Measurements from ENCODE around the gene LONRF2.
"Not testable (repeated sequence)": the region's sequence is repeated elsewhere in the genome, so short reads cannot be mapped to it uniquely, and the experiment has no call there.

LONRF2 gene

DNA sequence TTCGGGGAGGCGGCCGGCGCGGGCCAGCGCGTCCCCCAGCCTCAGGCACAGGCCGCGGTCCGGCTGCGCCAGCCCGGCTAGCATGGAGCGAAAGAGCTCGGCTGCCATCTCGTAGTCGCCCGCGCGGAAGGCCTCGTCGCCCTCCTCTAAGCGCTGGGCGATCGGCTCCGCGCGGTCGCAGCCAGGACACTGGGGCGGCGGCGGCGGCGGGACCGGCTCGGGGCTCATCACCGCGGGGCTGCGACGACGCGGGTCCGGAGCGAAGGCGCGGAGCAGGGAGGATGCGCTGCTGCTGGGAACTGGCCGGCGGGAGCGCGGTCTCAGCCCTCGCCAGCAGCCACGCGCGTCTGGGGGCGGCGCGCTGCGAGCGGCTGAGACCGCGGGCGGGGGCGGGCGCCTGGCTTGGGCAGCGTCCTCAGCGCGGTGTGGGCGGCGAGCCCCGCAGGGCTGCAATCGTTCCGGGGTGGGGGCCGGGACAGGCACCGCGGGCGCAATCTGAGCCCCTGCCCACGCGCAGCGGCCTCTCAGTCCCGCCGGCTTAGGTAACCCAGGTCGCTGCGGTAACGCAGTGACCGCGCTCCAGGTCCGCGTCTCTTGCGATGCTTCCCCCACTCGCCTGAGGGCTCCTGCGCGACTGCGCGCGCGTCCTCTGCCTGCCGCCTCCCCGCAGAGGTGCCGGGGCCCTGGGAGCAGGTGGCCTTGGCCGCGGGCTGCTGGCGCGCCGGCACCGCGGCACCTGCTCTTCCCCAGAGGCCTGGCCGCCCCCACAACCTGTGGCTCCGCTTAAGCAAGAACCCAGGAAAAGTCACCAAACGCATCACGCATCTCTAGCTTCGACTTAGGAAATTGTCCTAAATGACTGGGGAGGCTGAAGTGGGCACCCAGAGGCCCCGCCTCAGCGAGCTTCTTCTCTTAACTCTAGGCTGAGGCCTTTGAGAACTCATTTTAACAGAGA lies at the start of gene LONRF2:
Gene LONRF2 (minus strand): TSS at position 636 of the 955 bp plus-strand sequence. CDS start 408 bp downstream, at position 228.
- no peak for DNase-seq

DNA sequence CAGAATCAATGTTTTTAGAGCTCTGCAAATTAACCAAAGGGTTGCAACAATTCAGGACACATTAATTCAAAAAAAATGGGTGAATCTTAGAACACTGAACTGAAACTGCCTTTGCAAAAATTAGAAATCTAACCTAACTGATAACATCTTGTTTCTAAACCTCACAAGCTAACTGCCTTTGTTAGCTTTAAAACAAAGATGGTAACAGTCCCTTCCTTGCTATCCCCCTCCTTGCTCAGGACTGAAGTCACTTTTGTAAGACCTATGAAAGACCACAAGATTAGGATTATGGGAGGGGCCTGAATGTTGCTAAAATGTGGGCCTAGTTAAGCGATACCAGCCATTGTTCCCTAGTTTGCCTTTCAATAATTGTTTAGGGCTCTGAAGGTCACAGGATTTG lies 44.9 kb upstream of the LONRF2 start:
- DNase-seq, result no peak

DNA sequence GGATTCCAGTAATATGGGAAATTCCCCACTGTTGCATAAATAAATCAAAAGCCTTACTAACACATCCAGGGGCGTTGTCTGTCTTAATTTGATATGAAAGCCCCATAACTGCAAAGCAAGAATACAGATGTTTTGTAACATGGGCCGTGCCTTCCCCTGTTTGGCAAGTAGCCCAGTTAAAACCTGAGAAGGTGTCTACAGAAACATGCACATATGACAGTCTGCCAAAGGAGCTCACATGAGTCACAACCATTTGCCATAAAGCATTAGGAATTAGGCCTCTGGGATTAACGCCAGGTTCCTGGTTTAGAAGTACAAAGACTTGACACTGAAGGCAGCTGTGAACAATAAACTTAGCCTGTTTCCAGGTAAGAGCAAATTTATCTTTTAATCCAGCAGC lies 43.1 kb upstream of the LONRF2 start:
- DNase-seq, result peak; percentile 85

DNA sequence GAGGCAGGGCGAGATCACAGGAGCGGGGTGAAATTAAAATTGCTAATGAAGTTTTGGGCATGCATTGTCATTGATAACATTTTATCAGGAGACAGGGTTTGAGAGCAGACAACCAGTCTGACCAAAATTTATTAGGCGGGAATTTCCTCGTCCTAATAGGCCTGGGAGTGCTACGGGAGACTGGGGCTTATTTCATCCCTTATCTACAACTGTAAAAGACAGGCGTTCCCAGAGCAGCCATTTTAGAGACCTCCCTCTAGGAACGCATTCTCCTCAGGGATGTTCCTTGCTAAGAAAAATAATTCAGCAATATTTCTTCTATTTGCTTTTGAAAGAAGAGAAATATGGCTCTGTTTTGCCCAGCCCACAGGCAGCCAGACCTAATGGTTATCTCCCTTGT lies 40.0 kb upstream of the LONRF2 start:
- DNase-seq, result not testable (repeated sequence)

DNA sequence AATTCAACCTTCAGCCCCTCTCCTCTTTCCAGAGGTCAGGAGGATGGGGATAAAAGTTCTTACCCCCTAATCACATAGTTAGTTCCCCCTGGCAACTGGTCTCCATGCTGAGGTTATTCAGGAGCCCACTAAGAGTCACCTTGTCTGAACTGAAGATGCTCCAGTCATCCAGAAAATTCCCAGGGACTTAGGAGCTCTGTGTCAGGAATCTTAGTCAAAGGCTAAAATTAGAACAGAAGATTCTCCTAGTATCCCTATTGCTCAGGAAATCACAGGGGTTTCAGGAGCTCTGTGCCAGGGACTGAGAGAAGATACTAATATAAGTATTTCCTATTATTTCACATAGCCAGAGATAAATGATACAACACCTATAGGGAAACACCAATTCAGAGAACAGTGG lies 37.3 kb upstream of the LONRF2 start:
- DNase-seq, result no peak

DNA sequence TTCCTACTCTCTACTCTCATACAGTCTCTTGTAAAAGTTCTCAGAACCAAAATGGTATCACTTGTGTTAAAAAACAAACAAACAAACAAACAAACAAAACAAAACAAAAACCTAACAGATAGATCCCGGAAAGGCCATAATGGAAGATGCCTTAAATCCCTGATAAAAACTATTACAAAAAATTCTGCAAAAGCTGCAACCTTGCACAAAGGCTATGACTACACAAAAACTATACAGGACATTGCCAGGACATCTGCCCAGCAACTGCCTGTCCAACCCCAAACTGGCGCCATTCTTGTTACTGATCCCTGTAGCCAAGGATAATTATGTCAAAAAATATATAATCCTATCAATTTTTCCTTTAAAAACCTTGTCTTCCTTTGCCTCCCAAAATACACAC lies 36.3 kb upstream of the LONRF2 start:
- no peak for DNase-seq

DNA sequence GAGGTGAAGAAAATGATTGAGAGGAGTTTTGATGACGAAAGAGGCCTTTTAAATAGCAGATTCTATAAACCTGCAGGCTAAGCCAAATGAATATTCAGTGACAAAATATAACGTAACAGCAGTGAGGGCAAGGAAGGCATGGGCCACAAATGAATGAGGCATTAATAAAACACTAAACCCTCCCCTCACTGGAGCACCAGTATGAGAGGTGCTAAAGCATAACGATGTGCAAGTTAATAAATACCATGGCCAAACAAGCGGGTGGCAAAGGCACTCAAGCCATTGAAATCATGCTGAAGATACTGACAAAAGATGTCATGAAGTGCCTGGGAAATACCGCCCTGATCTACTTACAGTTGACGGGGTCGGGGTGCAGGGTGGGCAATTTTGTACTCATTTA lies 30.2 kb upstream of the LONRF2 start:
- DNase-seq, result no peak

DNA sequence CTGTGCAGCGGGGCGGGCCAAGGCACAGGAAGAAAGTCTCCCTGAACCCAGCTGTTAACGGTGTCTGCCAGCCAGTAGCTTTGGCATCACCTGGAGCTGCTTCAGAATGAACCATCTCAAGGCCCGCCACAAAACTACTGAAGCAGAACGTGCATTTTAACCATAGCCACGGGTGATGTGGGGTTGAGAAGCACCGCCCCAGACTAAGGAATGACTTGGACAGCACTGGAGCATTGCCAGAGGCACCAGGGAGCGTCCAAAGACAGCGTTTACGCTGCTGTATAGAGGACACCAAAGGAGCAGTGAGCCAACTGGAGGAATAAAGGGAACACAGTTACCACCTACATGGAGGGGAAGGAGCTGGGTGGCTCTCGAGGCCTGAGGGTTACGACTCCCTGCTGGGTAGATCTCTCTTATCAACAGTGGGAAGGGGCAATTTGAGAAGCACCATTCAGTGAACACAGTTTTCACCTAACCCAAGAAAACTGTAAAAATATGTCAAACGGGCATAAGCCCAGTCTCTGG lies 28.4 kb upstream of the LONRF2 start:
- no peak for DNase-seq

DNA sequence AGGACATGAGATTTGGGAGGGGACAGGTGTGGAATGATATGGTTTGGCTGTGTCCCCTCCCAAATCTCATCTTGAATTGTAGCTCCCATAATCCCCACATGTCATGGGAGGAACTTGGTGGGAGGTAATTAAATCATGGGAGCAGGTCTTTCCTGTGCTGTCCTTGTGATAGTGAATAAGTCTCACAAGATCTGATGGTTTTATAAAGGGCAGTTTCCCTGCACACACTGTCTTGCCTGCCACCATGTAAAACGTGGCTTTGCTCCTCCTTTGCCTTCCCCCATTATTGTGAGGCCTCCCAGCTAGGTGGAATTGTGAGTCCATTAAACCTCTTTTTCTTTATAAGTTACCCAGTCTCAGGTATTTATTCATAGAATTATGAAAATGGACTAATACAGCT lies 22.8 kb upstream of the LONRF2 start:
- not testable (repeated sequence) for DNase-seq

DNA sequence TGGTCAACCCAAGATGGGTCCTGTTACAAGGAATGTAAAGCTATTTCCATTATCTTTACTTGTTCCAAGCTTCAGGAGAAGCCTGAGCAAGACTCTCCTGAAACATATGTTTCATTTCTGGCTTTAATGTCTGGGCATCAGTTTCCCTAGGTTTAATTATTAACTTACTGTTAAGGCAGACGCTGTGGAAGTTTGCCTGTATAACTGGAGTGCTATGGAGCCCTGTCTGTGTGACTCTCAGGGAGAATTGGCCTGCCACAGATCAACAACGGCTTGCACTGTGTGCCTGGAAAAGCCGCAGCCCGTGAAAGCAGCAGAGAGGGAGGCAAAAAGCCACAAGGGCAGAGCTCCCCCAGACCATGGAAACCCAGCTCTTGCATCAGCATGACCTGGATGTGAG lies 22.1 kb upstream of the LONRF2 start:
- DNase-seq, result no peak

DNA sequence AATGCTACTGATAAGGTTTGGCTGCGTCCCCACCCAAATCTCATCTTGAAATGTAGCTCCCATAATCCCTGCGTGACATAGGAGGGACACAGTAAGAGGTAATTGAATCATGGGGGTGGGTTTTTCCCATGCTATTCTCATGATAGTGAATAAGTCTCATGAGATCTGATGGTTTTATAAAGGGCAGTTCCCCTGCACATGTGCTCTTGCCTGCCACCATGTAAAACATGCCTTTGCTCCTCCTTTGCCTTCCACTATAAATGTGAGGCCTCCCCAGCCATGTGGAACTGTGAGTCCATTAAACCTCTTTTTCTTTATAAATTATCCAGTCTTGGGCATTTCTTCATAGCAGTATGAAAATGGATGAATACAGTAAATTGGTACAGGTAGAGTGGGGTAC lies 20.2 kb upstream of the LONRF2 start:
- DNase-seq, result not testable (repeated sequence)

DNA sequence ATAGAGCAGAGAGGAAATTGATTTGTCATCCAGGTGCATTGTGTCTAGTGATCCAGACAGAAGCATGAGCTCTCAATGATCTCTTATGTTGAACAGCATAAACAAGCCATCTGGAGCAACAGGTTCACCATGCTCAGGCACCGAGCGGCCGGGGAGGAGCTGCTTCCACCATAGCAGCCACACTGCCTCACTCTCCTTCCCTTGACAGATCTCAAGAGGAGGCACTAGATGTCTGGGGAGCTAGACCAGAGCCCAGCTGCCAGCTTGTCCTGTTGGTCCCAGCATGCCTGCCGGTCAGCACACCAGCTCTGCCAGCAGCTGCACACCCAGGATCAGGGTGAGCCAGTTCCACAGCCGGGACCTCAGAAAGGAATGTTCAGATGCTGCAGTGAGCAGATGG lies 17.5 kb upstream of the LONRF2 start:
- DNase-seq, result no peak

DNA sequence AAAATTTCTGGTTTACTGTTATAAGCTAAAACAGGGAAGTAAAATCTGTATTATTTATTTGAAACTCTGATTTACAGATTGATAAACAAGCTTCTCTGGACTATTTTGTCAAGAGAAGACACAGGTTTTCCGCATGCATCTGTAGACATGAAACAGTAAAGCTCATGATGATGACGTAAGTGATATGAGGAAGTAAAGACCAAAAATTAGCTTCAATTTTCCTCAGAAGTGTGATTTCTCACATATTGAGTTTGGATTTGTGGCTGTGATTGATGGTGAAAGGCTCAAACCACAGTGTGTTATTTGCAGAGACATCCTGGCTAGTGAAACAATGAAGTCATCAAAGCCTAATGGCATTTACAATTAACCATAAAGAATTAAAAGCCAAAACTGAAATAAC lies 12.6 kb upstream of the LONRF2 start:
- no peak for DNase-seq

DNA sequence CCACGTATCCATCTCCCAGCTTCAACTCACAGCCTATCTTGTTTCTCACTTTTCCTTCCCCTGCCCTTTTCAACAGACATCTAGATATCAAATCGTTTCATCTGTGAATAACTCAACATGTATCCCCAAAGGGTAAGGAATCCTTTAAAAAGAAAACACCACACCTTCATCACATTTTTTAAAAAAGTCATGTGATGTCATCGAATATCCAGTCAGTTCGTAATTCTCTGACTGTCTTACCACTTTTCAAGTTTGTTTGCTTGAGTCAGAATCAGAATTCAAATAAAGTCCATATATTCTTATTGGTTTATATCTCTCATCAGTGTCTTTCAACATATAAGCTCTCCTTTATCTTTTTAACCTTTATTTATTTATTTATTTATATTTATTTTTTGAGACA lies 5.4 kb upstream of the LONRF2 start:
- no peak for DNase-seq

DNA sequence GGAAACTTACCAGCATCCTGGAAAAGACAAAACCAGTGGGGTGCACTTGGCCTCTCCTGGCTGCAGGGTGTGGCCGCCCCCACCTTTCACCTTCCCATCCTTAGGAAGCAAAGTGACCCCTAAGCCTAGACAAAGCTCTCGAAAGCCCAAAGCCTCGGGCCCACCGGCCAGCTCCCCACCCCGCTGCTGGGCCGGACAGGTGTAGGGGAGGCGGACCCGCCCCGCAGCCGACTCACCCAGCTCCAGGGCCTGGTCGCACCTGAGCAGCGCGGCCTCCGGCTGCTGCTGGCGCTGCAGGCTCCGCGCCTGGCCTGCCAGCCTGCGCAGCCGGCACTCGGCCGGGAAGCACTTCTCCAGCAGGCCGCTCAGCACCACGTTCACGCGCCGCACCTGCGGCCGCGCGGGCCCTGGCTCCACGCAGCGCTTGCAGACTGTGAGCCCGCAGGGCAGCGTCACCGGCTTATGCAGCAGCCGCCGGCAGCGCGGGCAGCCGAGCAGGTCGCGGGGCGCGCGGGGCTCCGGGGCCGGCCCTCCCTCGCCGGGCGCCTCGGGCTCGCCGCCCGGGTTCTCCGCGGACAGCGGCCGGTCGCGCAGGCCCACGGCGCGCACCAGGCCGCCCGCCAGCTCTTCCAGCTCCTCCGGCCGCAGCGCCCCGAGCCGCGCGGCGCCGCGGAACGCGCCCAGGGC lies 979 bp downstream of the LONRF2 start:
- DNase-seq, result peak; percentile 1

DNA sequence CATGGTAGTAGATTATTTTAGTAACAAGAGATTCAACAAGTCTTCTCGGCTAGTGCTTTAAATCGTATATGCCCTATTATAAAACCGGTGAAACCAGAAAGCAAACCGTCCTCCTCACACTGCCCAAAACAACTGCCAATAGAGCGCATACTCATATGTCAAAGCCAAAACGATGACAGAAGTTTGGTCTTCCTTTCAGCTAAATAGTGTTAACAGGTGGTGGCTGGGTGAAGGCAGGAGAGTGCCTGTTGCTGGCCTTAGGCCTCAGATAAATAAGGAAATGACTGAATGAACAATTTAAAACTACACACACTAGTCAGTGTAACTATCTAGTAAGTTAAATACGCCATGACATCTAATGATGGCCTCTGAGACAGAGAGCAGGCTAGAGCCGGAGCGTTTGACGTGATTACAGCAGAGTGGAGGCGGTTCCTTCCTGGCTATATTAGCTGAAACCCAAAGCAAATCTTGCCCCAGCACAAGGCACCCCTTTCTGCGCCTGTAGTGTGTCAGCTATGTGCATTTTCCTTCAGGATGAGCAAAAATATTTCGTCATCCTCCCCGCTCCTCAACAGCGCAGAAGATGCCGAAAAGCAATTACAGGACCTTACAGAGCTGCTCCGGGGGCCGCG lies 1.6 kb downstream of the LONRF2 start:
- DNase-seq, result no peak

DNA sequence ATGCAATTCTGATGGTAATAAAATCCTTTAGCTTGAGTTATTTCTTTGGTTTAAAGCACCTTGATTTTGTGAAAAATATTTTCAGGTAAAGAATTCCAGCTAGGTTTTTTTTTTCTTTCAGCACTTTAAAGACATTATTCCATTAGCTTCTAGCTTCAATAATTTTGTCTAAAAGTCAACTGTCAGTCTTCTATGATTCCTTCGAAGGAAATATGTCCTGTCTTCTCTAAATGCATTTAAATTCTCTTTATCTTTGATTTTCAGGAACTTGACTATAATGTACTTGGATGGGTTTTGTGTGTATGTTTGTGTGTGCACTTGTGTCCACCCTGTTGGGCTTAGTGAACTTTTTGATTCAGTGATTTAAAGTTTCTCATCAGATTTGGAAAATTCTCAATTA lies 4.7 kb downstream of the LONRF2 start:
- no peak for DNase-seq

DNA sequence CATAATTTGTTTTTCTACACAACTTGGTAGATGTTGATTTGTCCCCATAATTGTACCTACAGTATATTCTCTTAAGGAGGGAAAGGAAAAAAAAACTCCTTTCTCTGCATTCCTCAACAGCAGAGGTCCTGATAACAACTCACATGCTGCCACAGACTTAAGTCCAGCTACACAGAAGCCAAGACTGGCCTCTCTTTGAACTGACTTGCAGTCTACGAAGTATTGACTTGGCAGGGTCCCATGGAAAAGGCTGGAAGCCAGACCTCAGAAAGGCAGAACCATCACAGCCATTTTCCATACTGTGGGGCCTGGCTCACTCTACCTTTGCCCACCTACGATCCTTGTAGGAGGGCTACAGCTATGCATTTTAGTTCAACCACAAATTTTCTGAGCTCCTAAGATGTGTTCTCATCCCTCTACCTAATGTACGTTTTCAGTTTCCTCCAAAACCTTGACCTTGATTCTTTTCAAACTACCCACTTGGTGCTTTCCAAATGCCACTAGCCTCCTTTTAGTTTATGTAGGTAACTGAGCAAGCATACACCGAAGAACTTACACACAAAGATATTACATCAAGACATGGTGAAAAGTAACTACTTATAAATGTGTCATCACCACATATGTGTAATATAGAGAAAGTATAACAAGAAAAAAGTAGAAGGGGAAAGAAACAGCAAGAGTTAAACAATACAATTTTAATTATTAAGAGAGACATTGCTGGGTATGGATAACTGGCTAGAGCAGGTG lies 12.2 kb downstream of the LONRF2 start:
- DNase-seq, result no peak

DNA sequence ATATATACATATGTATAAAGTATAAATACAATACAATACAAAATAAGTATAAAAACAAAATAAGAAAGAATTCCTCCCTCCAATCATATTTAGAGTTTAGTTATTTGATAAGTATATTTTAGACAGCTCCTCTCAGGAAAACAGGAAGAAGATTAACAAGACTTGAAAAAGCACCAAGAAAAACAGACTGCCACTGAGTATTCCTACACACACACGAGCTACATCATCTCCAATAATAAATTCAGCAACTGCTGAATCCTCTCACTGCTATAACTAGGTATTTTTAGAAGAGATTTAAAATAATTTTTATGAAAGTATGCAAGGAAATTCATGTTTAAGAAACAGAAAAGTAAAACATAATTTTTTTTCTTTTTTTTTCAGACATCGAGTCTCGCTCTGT lies 13.0 kb downstream of the LONRF2 start:
- DNase-seq, result no peak

DNA sequence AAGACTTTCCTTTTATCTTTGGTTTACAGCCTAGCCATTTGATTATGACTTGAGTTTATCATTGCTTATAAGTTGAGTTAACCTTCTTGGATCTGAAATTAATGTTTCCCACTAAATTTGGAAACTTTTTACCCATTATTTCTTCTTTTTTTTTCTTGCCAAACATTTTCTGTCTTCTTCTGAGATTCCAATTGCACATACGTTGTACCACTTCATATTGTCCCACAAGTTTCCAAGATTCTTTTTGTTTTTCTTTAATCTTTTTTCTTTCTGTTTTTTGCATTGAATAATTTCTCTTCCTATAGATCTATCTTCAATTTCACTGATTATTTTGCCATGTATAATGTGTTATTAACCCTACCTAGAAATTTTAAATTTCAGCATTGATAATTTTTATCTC lies 18.6 kb downstream of the LONRF2 start:
- DNase-seq, result no peak

DNA sequence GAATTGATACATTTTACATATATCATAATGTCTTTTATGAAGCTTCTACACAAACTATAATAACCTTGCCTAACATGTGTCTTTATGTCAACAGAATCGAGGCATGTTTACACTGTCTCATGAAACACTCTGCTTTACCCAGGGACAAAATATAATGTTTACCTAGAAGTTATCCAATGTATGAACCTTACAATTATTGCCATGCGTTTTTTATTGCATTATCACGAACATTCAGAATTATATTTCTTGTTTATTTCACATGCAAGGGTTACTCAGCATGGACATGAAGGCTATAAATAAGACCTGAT lies 19.8 kb downstream of the LONRF2 start:
- no peak for DNase-seq

DNA sequence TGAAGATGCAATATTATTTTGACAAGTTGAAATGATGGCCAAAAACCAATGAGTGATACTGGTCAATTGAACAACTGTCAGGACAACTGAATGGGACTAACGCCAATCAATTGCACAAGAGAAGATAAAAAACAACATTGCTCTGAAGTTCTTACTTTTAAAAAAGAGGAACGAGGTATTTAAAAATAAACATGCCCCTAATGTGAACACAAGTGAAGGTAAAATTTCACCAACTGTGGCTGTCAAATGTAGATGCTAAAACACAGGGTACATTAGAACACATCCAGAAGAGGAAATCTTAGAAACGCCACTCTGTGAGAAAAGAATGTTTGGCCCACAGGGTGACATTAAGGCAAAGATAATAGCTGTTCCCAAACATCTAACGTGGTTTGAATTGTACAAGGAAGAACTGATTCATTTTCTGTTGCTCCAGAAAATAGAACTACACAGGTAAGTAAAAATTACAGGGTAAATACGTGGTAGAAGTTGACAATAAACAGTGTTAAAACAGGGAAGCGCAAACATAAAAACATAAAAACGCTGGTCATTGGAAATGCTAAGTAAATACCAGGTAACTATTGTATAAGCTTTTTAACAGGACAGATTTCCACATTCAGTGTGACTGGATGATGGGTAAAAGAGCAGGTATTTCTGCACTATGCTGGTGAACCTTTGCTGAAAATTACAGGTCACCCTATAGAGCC lies 20.3 kb downstream of the LONRF2 start:
- DNase-seq, result no peak
